HTERT RPE-1 (cell line): ENCODE results near the gene OR51D1.

ENCODE experiments used
- in situ Hi-C: fragments of 300-500 bp; cut with MboI; formaldehyde crosslinking; loops from 4 replicates; pipeline ENCODE4 v1.14.3; 2020; ENCODE audit warnings: low sequenced_read_pairs

Gene OR51D1

GRCh38 chr11:4644233-4644632 lies 7.0 kb downstream of the OR51D1 start:
- in situ Hi-C loops = no loop called here

GRCh38 chr11:4645974-4646373 lies 8.7 kb downstream of the OR51D1 start:
- in situ Hi-C loops = no loop called here

GRCh38 chr11:4647766-4648165 lies 10.5 kb downstream of the OR51D1 start:
- in situ Hi-C loops = no loop called here

- in situ Hi-C loops = no loop called here
Observed at GRCh38 chr11:4654635-4655369, 17.5 kb downstream of the OR51D1 start.

GRCh38 chr11:4658629-4659445 lies 21.6 kb downstream of the OR51D1 start:
- in situ Hi-C loops = no loop called here

- in situ Hi-C loops = no loop called here
Observed at GRCh38 chr11:4662876-4663275, 25.6 kb downstream of the OR51D1 start.

- in situ Hi-C loops = no loop called here
Observed at GRCh38 chr11:4664183-4664582, 26.9 kb downstream of the OR51D1 start.

GRCh38 chr11:4664786-4665185 lies 27.5 kb downstream of the OR51D1 start:
- in situ Hi-C loops = no loop called here

- in situ Hi-C loops = no loop called here
Observed at GRCh38 chr11:4665424-4665823, 28.1 kb downstream of the OR51D1 start.

- in situ Hi-C loops = no loop called here
Observed at GRCh38 chr11:4671741-4672140, 34.5 kb downstream of the OR51D1 start.

GRCh38 chr11:4672470-4672869 lies 35.2 kb downstream of the OR51D1 start:
- in situ Hi-C loops = no loop called here

- in situ Hi-C loops = no loop called here
Observed at GRCh38 chr11:4673781-4674180, 36.5 kb downstream of the OR51D1 start.

GRCh38 chr11:4677948-4678347 lies 40.7 kb downstream of the OR51D1 start:
- in situ Hi-C loops = no loop called here

GRCh38 chr11:4680341-4680740 lies 43.1 kb downstream of the OR51D1 start:
- in situ Hi-C loops = no loop called here

GRCh38 chr11:4682623-4683419 lies 45.5 kb downstream of the OR51D1 start:
- in situ Hi-C loops = no loop called here

- in situ Hi-C loops = no loop called here
Observed at GRCh38 chr11:4684631-4685285, 47.5 kb downstream of the OR51D1 start.
